ENCODE data around the gene AKR1C4. TPM values are rescaled to one million over a fixed set of nuclear protein-coding genes. Genes with fewer than 3 reads are reported as not detected.

Gene AKR1C4
- total RNA-seq, 1 experiment from 2014 or later = not detected

DNA sequence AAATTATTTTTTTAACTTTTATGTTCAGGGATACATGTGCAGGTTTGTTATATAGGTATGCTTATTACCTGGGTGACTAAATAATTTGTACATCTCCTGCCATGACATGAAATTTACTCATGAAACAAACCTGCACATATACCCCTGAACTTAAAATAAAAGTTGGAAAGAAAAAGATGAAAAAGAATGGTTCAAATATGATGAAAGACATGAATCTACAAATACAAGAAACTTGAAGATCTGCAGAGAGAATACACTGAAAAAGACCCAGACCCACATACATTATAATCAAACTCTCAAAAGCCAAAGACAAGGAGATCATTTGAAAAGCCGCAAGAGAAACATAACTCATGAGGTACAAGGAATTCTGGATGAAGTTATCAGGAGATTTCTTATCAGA lies 70.2 kb downstream of the AKR1C4 start:
- H3K36me3 ChIP-seq (replicated peaks; ENCODE audit: control insufficient read depth, insufficient read depth, low read length) = no peaks in the 10 kb centered on the region
- DNase-seq = no peak
- no peaks in the 10 kb centered on the region for H3K27me3 ChIP-seq (ENCODE audit: control insufficient read depth, insufficient read depth, low read length)
- H3K4me3 ChIP-seq (ENCODE audit: insufficient read depth, low read depth, low read length) = no peak overlapping the region

DNA sequence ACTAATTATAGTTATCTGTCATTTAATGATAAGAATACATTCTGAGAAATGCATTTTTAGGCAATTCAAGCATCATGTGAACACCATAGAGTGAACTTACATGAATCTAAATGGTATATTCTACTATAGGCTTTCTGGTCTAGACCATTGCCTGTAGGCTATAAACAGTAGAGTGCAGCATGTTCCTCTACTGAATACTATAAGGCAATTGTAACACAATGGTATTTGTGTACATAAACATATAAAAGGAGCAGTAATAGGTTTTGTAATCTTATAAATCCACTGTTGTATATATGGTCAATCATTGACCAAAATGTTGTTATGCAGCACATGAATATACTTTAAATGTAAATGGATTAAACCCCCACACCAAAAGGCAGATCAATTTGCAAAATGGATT lies 71.6 kb downstream of the AKR1C4 start:
- no peak overlapping the region for H3K4me3 ChIP-seq (ENCODE audit: insufficient read depth, low read depth, low read length)
- no peaks in the 10 kb centered on the region for H3K27me3 ChIP-seq (ENCODE audit: control insufficient read depth, insufficient read depth, low read length)
- no peak for DNase-seq
- no peaks in the 10 kb centered on the region for H3K36me3 ChIP-seq (replicated peaks; ENCODE audit: control insufficient read depth, insufficient read depth, low read length)

Other genes with a start within 250 kb of the AKR1C4 start
- 1.7 and 2.0 TPM in 2 replicates for gene AKR1C1, start 233.4 kb upstream of the AKR1C4 start, total RNA-seq (2014; rRNA removed; shearing (Covaris generic))
- gene AKR1C2, start 193.0 kb upstream of the AKR1C4 start, total RNA-seq (2014; rRNA removed; shearing (Covaris generic)) = 0.11 TPM in 1 of 2 replicates, not detected in the other
- 1.00 and 2.6 TPM in 2 replicates for gene AKR1C3, start 102.4 kb upstream of the AKR1C4 start, total RNA-seq (2014; rRNA removed; shearing (Covaris generic))
- gene AKR1C8, start 11.7 kb upstream of the AKR1C4 start, total RNA-seq (2014; rRNA removed; shearing (Covaris generic)) = not detected in 2 replicates
- gene UCN3, start 168.1 kb downstream of the AKR1C4 start, total RNA-seq (2014; rRNA removed; shearing (Covaris generic)) = not detected in 2 replicates
- gene TUBAL3, start 208.0 kb downstream of the AKR1C4 start, total RNA-seq (2014; rRNA removed; shearing (Covaris generic)) = 0.11 TPM in 1 of 2 replicates, not detected in the other
- 44.0 and 62.9 TPM in 2 replicates for gene NET1, start 215.7 kb downstream of the AKR1C4 start, total RNA-seq (2014; rRNA removed; shearing (Covaris generic))